ENCODE measurements around the gene ESYT2. TPM values are rescaled to one million over a fixed set of nuclear protein-coding genes. Genes with fewer than 3 reads are reported as not detected.
A peak's percentile ranks its signal among the peaks of the same experiment; 100 is the strongest.

ESYT2 gene
- total RNA-seq, 1 donor from 2014 or later: 102 TPM

DNA sequence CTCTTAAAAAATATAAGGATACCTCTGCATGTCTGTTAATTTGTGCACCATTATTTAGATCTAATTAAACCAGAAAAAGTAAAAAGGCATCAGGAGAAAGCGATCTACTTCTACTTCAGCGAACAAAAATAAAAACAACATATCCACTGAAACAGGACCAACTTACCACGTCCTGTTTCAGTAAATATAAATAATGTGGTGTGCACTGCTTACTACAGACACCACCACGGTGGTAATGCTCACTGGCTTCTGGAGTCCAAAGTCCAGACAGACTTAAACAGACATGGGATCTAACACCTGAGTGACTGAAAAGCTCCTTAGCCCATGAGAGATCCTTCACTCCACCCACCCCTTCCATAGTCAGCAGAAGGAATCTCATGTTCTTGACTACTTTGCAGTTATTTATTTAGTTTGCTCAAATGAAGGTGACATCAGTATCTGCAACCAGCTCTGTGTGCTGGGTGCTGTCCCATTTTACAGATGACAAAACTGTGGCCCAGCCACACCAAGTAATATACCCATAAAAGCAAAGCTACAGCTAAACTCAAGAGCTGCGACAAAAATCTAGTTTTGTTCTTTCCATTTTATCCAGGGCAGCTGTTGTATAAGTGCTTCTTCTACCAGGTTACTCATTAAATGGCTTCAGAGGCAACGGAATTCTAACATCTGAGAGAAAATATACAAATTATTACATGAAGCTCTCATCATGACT lies 62.6 kb downstream of the ESYT2 start:
- H3K9me3 ChIP-seq: no peaks in the 10 kb centered on the region
- H3K36me3 ChIP-seq: peaks cover 45 to 72% of the 10 kb centered on the region in 2 donors
- H3K4me3 ChIP-seq: no peak overlapping the region
- H3K4me1 ChIP-seq: no peaks in the 10 kb centered on the region
- intact Hi-C loops (cut with DNase I): no loop called here
- H3K27ac ChIP-seq: no peak overlapping the region
- no peaks in the 10 kb centered on the region for H3K27me3 ChIP-seq
- TF ChIP-seq, protein P1, sequence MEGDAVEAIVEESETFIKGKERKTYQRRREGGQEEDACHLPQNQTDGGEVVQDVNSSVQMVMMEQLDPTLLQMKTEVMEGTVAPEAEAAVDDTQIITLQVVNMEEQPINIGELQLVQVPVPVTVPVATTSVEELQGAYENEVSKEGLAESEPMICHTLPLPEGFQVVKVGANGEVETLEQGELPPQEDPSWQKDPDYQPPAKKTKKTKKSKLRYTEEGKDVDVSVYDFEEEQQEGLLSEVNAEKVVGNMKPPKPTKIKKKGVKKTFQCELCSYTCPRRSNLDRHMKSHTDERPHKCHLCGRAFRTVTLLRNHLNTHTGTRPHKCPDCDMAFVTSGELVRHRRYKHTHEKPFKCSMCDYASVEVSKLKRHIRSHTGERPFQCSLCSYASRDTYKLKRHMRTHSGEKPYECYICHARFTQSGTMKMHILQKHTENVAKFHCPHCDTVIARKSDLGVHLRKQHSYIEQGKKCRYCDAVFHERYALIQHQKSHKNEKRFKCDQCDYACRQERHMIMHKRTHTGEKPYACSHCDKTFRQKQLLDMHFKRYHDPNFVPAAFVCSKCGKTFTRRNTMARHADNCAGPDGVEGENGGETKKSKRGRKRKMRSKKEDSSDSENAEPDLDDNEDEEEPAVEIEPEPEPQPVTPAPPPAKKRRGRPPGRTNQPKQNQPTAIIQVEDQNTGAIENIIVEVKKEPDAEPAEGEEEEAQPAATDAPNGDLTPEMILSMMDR (IDR thresholded peaks at IDR 0.05): no peak
- DNase-seq (ENCODE audit: low spot score in 2 of 2): no peak

GRCh38 chr7:158765020-158765419 lies 64.3 kb downstream of the ESYT2 start:
- peaks cover 54 to 76% of the 10 kb centered on the region in 2 donors for H3K36me3 ChIP-seq
- intact Hi-C loops (cut with DNase I): no loop called here
- DNase-seq (ENCODE audit: low spot score in 2 of 2): no peak
- no peaks in the 10 kb centered on the region for H3K9me3 ChIP-seq
- no peak overlapping the region for H3K27ac ChIP-seq
- H3K4me1 ChIP-seq: no peaks in the 10 kb centered on the region
- no peaks in the 10 kb centered on the region for H3K27me3 ChIP-seq
- TF ChIP-seq, protein P1 (IDR thresholded peaks at IDR 0.05): no peak
- no peak overlapping the region for H3K4me3 ChIP-seq

- peaks cover 67 to 82% of the 10 kb centered on the region in 2 donors for H3K36me3 ChIP-seq
Measured at GRCh38 chr7:158763454-158764033, 65.8 kb downstream of the ESYT2 start.

GRCh38 chr7:158761945-158762344 lies 67.4 kb downstream of the ESYT2 start:
- intact Hi-C loops (cut with DNase I): no loop called here

More at GRCh38 chr7:158763454-158764033, 65.8 kb downstream of the ESYT2 start:
- Histone ChIP-seq H3K27ac (no peak overlapping the region), H3K9me3 (no peaks in the 10 kb centered on the region), H3K27me3 (no peaks in the 10 kb centered on the region), H3K4me3 (no peak overlapping the region), H3K4me1 (no peaks in the 10 kb centered on the region)
- intact Hi-C loops (cut with DNase I): no loop called here
- no peak for DNase-seq (ENCODE audit: low spot score in 2 of 2)
- TF ChIP-seq, protein P1 (IDR thresholded peaks at IDR 0.05): no peak

DNA sequence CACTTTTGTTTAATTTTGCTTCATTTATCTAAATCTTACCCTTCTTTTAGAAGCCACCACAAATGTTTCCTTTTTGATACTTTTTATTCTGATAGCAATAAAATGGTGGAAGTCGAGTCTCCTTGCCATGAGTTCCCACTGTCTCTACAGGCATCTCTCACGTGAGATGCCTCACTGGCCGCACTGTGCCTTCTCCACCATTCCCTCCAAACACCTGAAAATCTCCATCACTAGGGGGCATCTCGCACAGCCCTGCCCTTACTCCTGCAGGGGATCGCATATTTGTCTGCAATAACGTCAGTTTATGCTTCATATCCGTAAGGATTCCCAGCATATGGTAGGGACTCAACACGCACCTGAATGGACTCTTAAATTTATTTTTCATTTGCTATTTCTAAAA lies 68.4 kb downstream of the ESYT2 start:
- Histone ChIP-seq H3K9me3 (no peaks in the 10 kb centered on the region), H3K4me1 (no peaks in the 10 kb centered on the region), H3K4me3 (no peak overlapping the region), H3K36me3 (peaks cover 70 to 91% of the 10 kb centered on the region in 2 donors), H3K27me3 (no peaks in the 10 kb centered on the region), H3K27ac (no peak overlapping the region)
- DNase-seq (ENCODE audit: low spot score in 2 of 2): no peak
- intact Hi-C loops (cut with DNase I): no loop called here
- TF ChIP-seq, protein P1 (IDR thresholded peaks at IDR 0.05): peak in 1 of 3 experiments; percentile 16

More at GRCh38 chr7:158761945-158762344, 67.4 kb downstream of the ESYT2 start:
- Histone ChIP-seq H3K27ac (no peak overlapping the region), H3K9me3 (no peaks in the 10 kb centered on the region), H3K4me3 (no peak overlapping the region), H3K36me3 (peaks cover 79 to 90% of the 10 kb centered on the region in 2 donors), H3K27me3 (no peaks in the 10 kb centered on the region), H3K4me1 (no peaks in the 10 kb centered on the region)
- DNase-seq (ENCODE audit: low spot score in 2 of 2): no peak
- TF ChIP-seq, protein P1 (IDR thresholded peaks at IDR 0.05): no peak

All from ascending aorta (tissue), 2 donors.